SHP77 (cell line): Measurements from ENCODE around the gene SMC3.
"Not testable (repeated sequence)": the region's sequence is repeated elsewhere in the genome, so short reads cannot be mapped to it uniquely, and the experiment has no call there.

ENCODE experiments used
- DNase-seq, 2 experiments: peaks; one replicate each; lab custom pipeline; 2025; lab: John Stamatoyannopoulos, UW

Gene SMC3

GRCh38 chr10:110625951-110626855 lies 58.7 kb downstream of the SMC3 start:
- no peak for DNase-seq

GRCh38 chr10:110628161-110628560 lies 60.7 kb downstream of the SMC3 start:
- no peak for DNase-seq

DNA sequence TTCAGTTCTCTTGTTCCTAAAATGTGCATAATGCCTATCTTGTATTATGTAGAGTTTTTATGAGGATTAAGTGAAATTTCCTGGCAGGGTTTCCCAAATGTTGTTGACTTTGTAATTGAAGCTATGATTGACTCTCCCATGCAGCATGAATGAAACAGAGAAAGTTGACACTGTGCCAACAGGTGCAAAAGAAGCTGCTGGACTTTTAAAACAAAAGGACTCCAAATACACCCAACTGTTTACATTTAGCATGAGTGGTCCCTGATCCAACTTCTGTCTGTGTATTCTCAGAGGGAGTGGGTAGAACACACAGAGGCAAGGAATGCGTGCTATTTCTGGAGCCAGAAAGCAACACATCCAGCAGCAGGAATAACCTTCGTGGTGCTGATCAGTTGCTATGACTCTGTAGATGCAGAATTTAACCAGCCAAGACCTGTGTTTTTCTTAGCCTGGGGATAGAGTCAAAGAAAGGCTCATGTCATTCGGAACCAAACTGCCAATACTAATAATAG lies 62.2 kb downstream of the SMC3 start:
- DNase-seq: peak; percentile 81 to 83

GRCh38 chr10:110631934-110632333 lies 64.4 kb downstream of the SMC3 start:
- DNase-seq: no peak

DNA sequence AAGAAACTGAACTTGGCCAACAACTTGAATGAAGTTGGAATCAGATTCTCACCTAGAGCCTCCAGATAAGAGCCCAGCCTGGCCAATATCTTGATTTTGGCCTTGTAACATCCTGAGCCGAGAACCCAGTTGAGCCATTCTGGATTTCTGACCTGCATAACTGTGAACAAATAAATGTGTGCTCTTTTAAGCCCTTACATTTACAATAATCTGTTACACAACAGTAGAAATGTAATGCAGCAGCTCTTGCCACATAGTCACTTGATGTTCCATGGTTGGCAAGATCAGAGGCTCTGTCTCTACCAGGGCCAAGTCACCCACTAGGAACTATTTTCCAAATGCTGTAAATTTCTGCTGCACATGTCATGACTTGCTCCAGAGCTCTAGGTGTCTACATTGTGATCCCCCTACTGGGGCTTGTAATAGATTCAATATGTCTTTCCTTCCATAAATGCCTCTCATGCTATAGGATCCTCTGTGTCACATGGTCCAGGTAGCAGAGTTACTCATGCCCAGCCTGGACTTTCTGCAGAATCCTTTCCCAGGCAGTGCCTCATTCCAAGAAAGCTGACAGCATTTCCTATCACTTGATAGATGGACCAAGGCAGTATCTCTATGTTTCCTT lies 65.2 kb downstream of the SMC3 start:
- no peak for DNase-seq

DNA sequence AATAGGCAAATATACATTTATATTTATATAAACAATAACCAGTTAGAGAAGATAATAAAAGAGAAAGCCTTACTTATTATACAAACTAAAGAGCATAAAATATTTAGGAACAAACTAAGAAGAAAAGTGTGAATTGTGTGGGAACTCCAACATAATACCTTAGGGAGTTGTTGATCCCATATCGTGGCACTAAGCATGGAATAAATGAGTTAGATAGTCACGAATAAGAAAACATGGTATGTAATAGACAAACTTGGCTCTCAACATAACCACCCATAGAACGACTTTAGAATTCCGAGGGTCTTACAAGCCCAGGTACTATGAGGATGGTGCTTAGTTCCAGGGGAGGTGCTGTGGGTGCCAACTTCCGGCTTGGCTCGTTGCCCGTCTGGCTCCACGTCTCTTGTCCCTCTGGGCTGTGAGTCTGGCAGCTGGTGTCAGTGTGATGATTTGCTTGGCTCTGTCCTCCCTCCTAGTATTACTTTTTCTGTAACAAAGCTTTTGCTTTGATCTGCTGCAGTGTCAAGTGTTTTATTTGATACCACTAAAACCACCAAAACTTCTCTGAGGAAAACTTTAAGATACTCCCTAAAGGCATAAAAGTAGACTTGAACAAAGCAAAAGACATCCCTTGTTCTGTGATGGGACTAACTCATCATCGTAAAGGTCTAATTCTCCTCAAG lies 67.2 kb downstream of the SMC3 start:
- DNase-seq: peak; percentile 84 to 90

DNA sequence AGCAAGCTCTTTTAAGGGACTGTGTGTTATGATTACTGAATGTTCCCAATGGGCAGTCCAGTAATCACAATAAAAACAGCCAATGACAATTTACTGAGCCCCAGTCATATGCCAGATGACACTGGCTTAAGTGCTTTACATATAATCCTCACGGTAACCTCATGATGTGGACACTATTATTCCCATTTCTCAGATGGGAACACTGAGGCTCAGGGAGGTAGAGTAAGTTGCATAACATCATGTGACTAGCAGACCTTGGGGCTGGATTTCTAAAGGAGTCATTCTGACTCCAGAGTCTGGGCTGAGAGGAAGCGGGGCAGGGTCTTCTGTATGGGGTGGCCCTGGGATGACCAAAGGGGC lies 69.1 kb downstream of the SMC3 start:
- DNase-seq: no peak

DNA sequence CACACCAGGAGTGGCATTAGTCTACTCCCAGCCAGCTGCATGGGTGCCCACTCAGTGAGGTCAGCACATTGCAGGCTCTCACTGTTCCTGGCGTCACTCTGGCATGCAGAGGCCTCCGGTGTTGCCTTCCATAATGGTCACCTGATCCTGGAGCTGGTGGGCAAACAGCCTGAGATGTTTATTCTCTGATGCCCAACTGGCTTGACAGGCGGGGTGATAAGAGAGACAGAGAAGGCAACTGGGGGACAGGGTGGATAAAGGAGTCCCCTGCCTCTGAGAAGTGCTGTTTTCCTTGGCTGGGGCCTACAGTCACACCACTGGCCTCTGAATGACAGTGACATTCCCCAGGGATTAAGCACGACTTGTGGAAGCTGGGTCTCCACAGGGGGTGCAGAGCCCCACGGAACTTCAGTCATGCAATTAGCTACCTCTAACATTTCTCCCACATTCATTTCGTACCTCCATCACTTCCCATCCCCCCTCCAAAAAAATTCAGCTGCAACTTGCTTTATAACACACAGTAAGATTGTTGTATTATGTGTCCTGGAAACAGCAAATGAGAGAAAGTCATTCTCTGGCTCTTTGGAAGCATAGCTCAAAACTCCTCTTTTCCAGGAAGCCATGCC lies 69.5 kb downstream of the SMC3 start:
- DNase-seq: peak in 1 of 2 experiments; percentile 41

GRCh38 chr10:110637558-110638053 lies 70.1 kb downstream of the SMC3 start:
- DNase-seq: peak; percentile 65 to 79

GRCh38 chr10:110638319-110638718 lies 70.8 kb downstream of the SMC3 start:
- DNase-seq: no peak

GRCh38 chr10:110639046-110639445 lies 71.6 kb downstream of the SMC3 start:
- not testable (repeated sequence) for DNase-seq

GRCh38 chr10:110639858-110640257 lies 72.4 kb downstream of the SMC3 start:
- not testable (repeated sequence) for DNase-seq

DNA sequence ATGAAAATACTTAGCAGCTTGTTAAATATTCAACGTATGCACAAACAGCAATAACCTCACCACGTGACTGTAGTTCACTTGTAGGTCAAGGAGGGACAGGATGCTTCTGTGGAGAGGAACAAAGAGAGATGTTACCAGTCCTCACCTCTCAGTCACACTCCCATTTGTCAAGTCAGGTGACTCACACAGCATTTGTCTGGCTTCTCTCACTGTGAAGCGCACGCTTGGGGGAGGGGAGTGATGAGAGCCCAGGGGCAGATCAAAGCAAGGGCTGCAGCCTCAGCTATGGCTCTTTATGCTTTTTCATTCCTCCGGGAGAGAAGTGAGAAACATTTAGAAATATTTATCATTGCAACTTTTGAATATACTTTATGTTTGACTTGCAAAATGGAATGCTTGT lies 73.8 kb downstream of the SMC3 start:
- DNase-seq: peak; percentile 92 to 93

DNA sequence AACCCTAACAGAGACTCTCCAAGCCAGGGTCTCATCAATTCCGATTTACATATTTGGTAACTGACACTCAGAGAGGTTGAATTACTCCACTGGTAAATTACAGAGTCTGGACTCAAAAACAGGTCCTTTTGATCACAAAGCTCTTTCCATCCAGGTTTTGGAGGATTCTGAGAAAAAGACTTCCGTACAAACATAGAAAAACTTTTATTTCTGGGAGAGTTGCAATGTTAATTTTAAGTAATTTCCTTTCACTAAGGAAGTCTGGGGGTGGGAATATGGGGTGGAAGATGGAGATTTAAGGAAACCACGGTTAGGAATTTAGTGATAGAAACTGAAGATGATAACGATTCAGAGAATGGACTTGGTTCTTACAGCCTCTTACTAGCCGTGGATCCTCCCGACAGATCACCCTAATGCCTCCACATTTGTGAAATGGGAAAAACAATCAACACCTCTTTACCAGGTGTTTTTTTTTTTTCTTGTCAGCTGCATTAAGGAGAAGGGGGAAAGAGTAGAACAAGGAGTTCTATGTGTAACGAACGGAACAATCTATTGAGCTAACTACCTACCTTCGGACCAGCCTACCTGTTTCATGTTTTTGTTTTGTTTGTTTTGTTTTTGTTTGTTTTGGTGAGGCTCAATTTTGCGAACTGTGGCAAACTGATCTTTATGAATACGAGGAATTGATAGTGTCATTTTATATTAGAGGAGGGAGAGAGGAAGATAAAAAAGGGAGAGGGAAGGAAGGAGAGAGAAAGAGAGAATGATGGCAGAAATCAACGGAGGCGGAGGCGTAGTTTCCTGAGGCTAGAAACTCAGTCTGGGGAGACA lies 74.9 kb downstream of the SMC3 start:
- DNase-seq: no peak

DNA sequence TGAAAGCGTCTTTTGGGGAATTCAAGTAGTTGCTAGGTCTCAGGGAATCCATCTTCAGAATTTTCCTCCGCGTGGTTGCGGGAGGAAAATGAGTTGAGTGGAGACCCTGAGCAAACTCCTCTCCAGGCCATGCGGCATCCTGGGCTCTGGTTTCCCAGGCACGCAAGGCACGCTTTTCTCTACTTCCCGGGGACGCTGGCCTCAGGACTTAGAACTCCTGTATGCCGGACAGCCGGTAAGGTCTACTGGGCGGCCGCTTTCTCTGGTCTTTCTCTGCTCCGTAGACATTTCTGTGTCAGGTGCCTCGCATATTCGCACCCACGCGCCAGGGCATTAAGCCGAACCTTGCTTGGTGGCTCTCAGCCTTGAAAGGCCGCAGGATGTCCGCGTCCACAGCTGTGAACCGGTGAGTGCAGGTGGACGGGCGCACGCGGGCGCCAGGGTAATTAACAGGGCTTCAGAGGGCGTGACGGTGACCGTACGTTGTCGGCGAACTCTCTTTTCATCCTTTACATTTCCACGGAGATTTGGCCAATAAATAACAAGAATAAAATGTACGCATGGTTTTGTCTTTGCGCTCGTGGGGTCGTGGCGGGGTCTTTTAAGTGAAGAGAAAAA lies 75.6 kb downstream of the SMC3 start:
- peak; percentile 70 to 73 for DNase-seq

- DNase-seq: peak; percentile 33 to 64
These were observed 76.4 kb downstream of the SMC3 start, which contains the start of gene RBM20 for GRCh38 chr10:110643653-110644597. Gene RBM20 (plus strand): TSS chr10:110644336. CDS start chr10:110644455, 119 bp downstream.

GRCh38 chr10:110644598-110645462 lies 77.3 kb downstream of the SMC3 start:
- DNase-seq: no peak

- DNase-seq: peak; percentile 81 to 87
These were observed 79.1 kb downstream of the SMC3 start for GRCh38 chr10:110646417-110647135.
